Glomerular visceral epithelial cell (primary cell): ENCODE measurements around the gene WDR47.
"Not testable (repeated sequence)": the region's sequence is repeated elsewhere in the genome, so short reads cannot be mapped to it uniquely, and the experiment has no call there.

ENCODE experiments used
- DNase-seq: peaks from one replicate; pipeline ENCODE4 v3.0.0-alpha.2; 2016; ENCODE audit errors: extremely low spot score

WDR47 gene

GRCh38 chr1:108962681-108963051, 79.2 kb downstream of the WDR47 start:
- DNase-seq = peak; percentile 25

- DNase-seq = no peak
Measured at GRCh38 chr1:108961752-108962486, 80.0 kb downstream of the WDR47 start.

- no peak for DNase-seq
Measured at GRCh38 chr1:108961198-108961597, 80.7 kb downstream of the WDR47 start.

GRCh38 chr1:108960719-108961118, 81.2 kb downstream of the WDR47 start:
- DNase-seq = no peak

GRCh38 chr1:108957888-108958287, 84.0 kb downstream of the WDR47 start:
- DNase-seq = no peak

- no peak for DNase-seq
Measured at GRCh38 chr1:108955881-108956280, 86.0 kb downstream of the WDR47 start.

- no peak for DNase-seq
Measured at GRCh38 chr1:108955111-108955510, 86.8 kb downstream of the WDR47 start.

GRCh38 chr1:108953452-108953851, 88.5 kb downstream of the WDR47 start:
- DNase-seq = no peak

GRCh38 chr1:108951242-108951641, 90.7 kb downstream of the WDR47 start:
- DNase-seq = no peak

GRCh38 chr1:108949044-108949443, 92.9 kb downstream of the WDR47 start:
- no peak for DNase-seq

- no peak for DNase-seq
Measured at GRCh38 chr1:108947871-108948525, 93.9 kb downstream of the WDR47 start.

GRCh38 chr1:108936170-108936569, 105.7 kb downstream of the WDR47 start:
- no peak for DNase-seq

- DNase-seq = no peak
Measured at GRCh38 chr1:108933944-108934343, 108.0 kb downstream of the WDR47 start.

- DNase-seq = not testable (repeated sequence)
Measured at GRCh38 chr1:108927565-108927964, 114.3 kb downstream of the WDR47 start.

GRCh38 chr1:108925920-108926319, 116.0 kb downstream of the WDR47 start:
- DNase-seq = no peak
